SHP77 (cell line): Measurements from ENCODE around the gene PRKAA1.
"Not testable (repeated sequence)": the region's sequence is repeated elsewhere in the genome, so short reads cannot be mapped to it uniquely, and the experiment has no call there.

Experiments
- DNase-seq, 2 experiments: peaks; one replicate each; lab custom pipeline; 2025; lab: John Stamatoyannopoulos, UW

Gene PRKAA1

GRCh38 chr5:40825461-40826043 is 27.4 kb upstream of the PRKAA1 start:
- not testable (repeated sequence) for DNase-seq

- DNase-seq, result no peak
These were observed 25.3 kb upstream of the PRKAA1 start for GRCh38 chr5:40823459-40823858.

- DNase-seq, result no peak
These were observed 15.6 kb upstream of the PRKAA1 start for GRCh38 chr5:40813698-40814281.

GRCh38 chr5:40812125-40812524 is 14.0 kb upstream of the PRKAA1 start:
- DNase-seq, result no peak

GRCh38 chr5:40801771-40802562 is 3.8 kb upstream of the PRKAA1 start:
- no peak for DNase-seq

- no peak for DNase-seq
These were observed 1.1 kb upstream of the PRKAA1 start for GRCh38 chr5:40799258-40799657.

GRCh38 chr5:40798801-40799210 is 632 bp upstream of the PRKAA1 start:
- DNase-seq, result peak in 1 of 2 experiments; percentile 73

- peak; percentile 77 to 89 for DNase-seq
These were observed 732 bp downstream of the PRKAA1 start for GRCh38 chr5:40797273-40798011.

- DNase-seq, result no peak
These were observed 1.7 kb downstream of the PRKAA1 start for GRCh38 chr5:40796487-40796889.

- not testable (repeated sequence) for DNase-seq
These were observed 3.3 kb downstream of the PRKAA1 start for GRCh38 chr5:40794877-40795276.

GRCh38 chr5:40794340-40794739 is 3.8 kb downstream of the PRKAA1 start:
- not testable (repeated sequence) for DNase-seq

GRCh38 chr5:40792691-40793090 is 5.5 kb downstream of the PRKAA1 start:
- not testable (repeated sequence) for DNase-seq

GRCh38 chr5:40791715-40792139 is 6.4 kb downstream of the PRKAA1 start:
- no peak for DNase-seq

- no peak for DNase-seq
These were observed 7.1 kb downstream of the PRKAA1 start for GRCh38 chr5:40790947-40791593.

GRCh38 chr5:40788941-40789340 is 9.2 kb downstream of the PRKAA1 start:
- not testable (repeated sequence) for DNase-seq

GRCh38 chr5:40787986-40788385 is 10.2 kb downstream of the PRKAA1 start:
- DNase-seq, result no peak

GRCh38 chr5:40786664-40787063 is 11.5 kb downstream of the PRKAA1 start:
- DNase-seq, result not testable (repeated sequence)

- DNase-seq, result no peak
These were observed 13.3 kb downstream of the PRKAA1 start for GRCh38 chr5:40784916-40785315.

- no peak for DNase-seq
These were observed 14.0 kb downstream of the PRKAA1 start for GRCh38 chr5:40784027-40784653.

- no peak for DNase-seq
These were observed 16.2 kb downstream of the PRKAA1 start for GRCh38 chr5:40781843-40782409.

- DNase-seq, result no peak
These were observed 17.3 kb downstream of the PRKAA1 start for GRCh38 chr5:40780858-40781257.
